A549 treated with AZD9567 at 1 μM for 4 hours (cell line): ENCODE results near the gene TLE2. TPM values are rescaled to one million over a fixed set of nuclear protein-coding genes. Genes with fewer than 3 reads are reported as not detected.

ENCODE experiments used
- total RNA-seq: library from RNA; stranded (reverse); fragments of 200-300 nt; extraction: Qiagen RNA extraction; gene quantifications from 5 replicates; pipeline ENCODE4 v1.2.3, GENCODE V29; 2022; ENCODE audit not compliant: insufficient read depth

Gene TLE2
- total RNA-seq: 2.5 to 2.9 TPM (median 2.7 TPM) in 5 replicates

GRCh38 chr19:3029065-3029923 lies at the start of gene TLE2:
Gene TLE2 (minus strand): TSS chr19:3029280. CDS start chr19:3028904, 376 bp downstream.

GRCh38 chr19:3062165-3063105 lies 33.4 kb upstream of the TLE2 start, which contains the start of gene TLE5:
Gene TLE5 (minus strand): TSS chr19:3062495. CDS start chr19:3062200, 295 bp downstream.

DNA sequence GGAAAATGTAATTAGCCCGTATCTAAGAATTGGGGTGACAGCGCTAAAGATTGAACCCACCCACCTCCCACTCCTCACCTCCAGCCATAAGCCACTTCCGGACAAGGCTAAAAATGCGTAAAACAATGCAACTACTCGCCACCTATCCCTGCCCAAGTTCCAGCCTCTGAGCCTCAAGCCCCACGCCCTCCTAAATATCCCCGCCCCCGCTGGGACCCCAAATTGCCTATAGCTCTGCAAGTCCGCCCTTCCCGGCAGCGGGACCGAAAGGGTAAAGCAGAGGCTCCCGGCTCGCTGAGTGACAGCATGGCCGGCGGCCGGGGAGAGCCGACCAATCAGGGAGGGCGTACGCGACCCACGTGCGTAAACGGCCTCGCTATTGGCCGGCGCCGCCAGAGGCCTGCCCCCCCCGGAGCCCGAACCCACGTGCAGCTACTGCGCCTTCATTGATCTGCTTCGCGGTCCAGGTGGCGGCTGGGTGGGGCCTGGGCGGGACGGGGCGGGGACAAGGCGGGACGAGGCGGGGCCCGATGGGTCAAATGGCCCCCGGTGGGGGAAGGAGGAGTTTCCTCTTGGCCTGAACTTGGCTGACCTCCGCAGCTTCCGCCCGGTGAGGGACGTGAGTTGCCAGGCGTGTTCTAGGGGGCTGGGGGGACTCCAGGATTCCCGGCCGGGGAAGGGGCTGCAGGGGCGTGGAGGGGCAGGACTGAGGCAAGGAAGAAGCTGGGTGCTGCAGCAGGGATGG lies 51.9 kb downstream of the TLE2 start, which contains the start of gene TLE6:
Gene TLE6, plus strand, starts transcription at position 564 of the 745 bp plus-strand sequence. CDS start 670 bp downstream, outside the sequence.

Other genes with a start within 250 kb of the TLE2 start
- gene SGTA, start 246.0 kb downstream of the TLE2 start, total RNA-seq: 68.4 to 76.2 TPM (median 69.3 TPM) in 5 replicates
- 76.4 to 105 TPM (median 98.7 TPM) in 5 replicates for gene THOP1, start 243.8 kb downstream of the TLE2 start, total RNA-seq
- 0.87 to 1.3 TPM (median 1.1 TPM) in 5 replicates for gene ZNF554, start 209.4 kb downstream of the TLE2 start, total RNA-seq
- 1.5 to 2.5 TPM (median 2.4 TPM) in 5 replicates for gene ZNF555, start 187.8 kb downstream of the TLE2 start, total RNA-seq
- 0.02 to 0.08 TPM (median 0.05 TPM) in 4 of 5 replicates, not detected in the other for gene ZNF556, start 161.9 kb downstream of the TLE2 start, total RNA-seq
- gene ZNF57, start 128.4 kb downstream of the TLE2 start, total RNA-seq: 2.6 to 3.1 TPM (median 2.8 TPM) in 5 replicates
- gene ZNF77, start 84.3 kb downstream of the TLE2 start, total RNA-seq: 1.6 to 2.1 TPM (median 1.8 TPM) in 5 replicates
- gene TLE6, start 51.7 kb downstream of the TLE2 start, total RNA-seq: 3.9 to 6.0 TPM (median 5.4 TPM) in 4 of 5 replicates, not detected in the other
- gene TLE5, start 33.2 kb upstream of the TLE2 start, total RNA-seq: 191 to 242 TPM (median 235 TPM) in 5 replicates
- gene GNA11, start 65.1 kb upstream of the TLE2 start, total RNA-seq: 31.2 to 34.3 TPM (median 33.7 TPM) in 5 replicates
- gene GNA15, start 106.8 kb upstream of the TLE2 start, total RNA-seq: 0.05 to 0.08 TPM (median 0.05 TPM) in 4 of 5 replicates, not detected in the other
- 0.07 to 0.09 TPM (median 0.08 TPM) in 3 of 5 replicates, not detected in the others for gene S1PR4, start 149.5 kb upstream of the TLE2 start, total RNA-seq
- gene NCLN, start 156.7 kb upstream of the TLE2 start, total RNA-seq: 64.4 to 86.7 TPM (median 81.9 TPM) in 5 replicates
- 0.39 to 0.52 TPM (median 0.50 TPM) in 4 of 5 replicates, not detected in the other for gene CELF5, start 195.4 kb upstream of the TLE2 start, total RNA-seq